ENCODE results near the gene WDR4.
A peak's percentile ranks its signal among the peaks of the same experiment; 100 is the strongest.

Gene WDR4

DNA sequence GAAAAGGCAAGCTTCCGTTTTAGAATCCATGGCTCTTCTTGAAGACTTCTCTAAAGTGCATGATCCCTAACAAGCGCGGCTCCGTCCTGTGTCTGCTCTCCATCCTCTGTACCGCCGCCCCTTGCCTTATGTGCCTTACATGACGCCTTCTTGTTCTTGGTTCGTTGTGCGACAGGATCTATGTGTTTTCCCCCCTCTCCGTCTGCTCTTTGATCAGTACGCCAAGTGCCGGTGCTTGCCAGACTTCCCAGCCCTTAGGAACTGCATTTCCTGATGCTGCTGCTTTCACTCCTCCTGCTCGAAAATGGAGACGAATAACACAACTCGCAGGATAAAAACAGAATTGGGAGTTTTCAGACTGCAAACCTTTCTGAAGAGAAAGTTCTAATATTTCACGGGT lies 26.9 kb upstream of the WDR4 start:
- WGBS (ENCODE audit: extremely low coverage, insufficient coverage, low lambda C conversion rate): no CpG with 5 or more reads among the region's 16 CpGs
- no peak overlapping the region for H3K4ac ChIP-seq (ENCODE audit: low read depth, low read length)
- H3K79me1 ChIP-seq (ENCODE audit: low read length): peaks cover 2% of the 10 kb centered on the region
- no peak overlapping the region for H2BK15ac ChIP-seq (replicated peaks; ENCODE audit: low read depth)
- no peak overlapping the region for H3K9ac ChIP-seq (ENCODE audit: low read length)
- no peak overlapping the region for H3K4me3 ChIP-seq (ENCODE audit: low read length)
- DNase-seq: no peak
- no peak overlapping the region for H2BK120ac ChIP-seq (ENCODE audit: low read depth, low read length)
- H3K56ac ChIP-seq (ENCODE audit: low read length): no peak overlapping the region
- H3K23ac ChIP-seq (ENCODE audit: low read length): no peak overlapping the region
- H3K36me3 ChIP-seq (ENCODE audit: control insufficient read depth, insufficient read depth, low read length): peaks cover 5% of the 10 kb centered on the region
- H3K79me2 ChIP-seq (ENCODE audit: control insufficient read depth, insufficient read depth, low read length): no peaks in the 10 kb centered on the region
- no peak overlapping the region for H3K4me2 ChIP-seq (ENCODE audit: low read length)
- no peak overlapping the region for H3K27ac ChIP-seq (ENCODE audit: low read depth, low read length)
- H3K27me3 ChIP-seq (ENCODE audit: insufficient read depth, low read length, poor library complexity): no peaks in the 10 kb centered on the region
- no peaks in the 10 kb centered on the region for H3K4me1 ChIP-seq (ENCODE audit: control insufficient read depth, low read depth, low read length)
- no peak overlapping the region for H3K18ac ChIP-seq (ENCODE audit: low read length)
- H4K8ac ChIP-seq (ENCODE audit: low read depth, low read length): no peak overlapping the region
- no peak overlapping the region for H4K5ac ChIP-seq (ENCODE audit: low read length)
- no peak overlapping the region for H2BK5ac ChIP-seq (ENCODE audit: low read length)
- H2AK5ac ChIP-seq (ENCODE audit: low read length): no peak overlapping the region

DNA sequence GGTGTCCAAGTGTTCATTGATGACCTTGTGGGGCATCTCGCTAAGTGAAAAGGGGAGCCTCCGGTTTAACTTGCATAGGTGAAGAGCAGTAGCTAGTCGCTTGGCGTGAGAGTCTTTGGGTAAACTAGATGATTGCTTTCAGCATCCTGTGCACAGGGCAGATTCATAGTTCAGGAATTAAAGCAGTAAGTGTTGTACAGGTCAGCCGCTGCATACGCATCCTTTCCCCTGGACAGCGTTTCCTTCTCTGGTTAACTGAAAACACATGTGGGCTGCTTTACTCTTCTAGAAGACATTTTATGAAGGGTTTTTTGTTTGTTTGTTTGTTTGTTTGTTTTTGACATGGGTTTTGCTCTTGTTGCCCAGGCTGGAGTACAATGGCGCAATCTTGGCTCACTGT lies 25.9 kb upstream of the WDR4 start:
- Histone ChIP-seq H3K4me2 (ENCODE audit: low read length) (no peak overlapping the region), H3K18ac (ENCODE audit: low read length) (no peak overlapping the region), H4K8ac (ENCODE audit: low read depth, low read length) (no peak overlapping the region), H3K4me1 (ENCODE audit: control insufficient read depth, low read depth, low read length) (no peaks in the 10 kb centered on the region), H2AK5ac (ENCODE audit: low read length) (no peak overlapping the region), H3K4ac (ENCODE audit: low read depth, low read length) (no peak overlapping the region), H3K56ac (ENCODE audit: low read length) (no peak overlapping the region), H3K9ac (ENCODE audit: low read length) (no peak overlapping the region), H3K79me1 (ENCODE audit: low read length) (peaks cover 4% of the 10 kb centered on the region), H2BK5ac (ENCODE audit: low read length) (no peak overlapping the region), H3K27me3 (ENCODE audit: insufficient read depth, low read length, poor library complexity) (no peaks in the 10 kb centered on the region), H2BK15ac (replicated peaks; ENCODE audit: low read depth) (no peak overlapping the region), H3K36me3 (ENCODE audit: control insufficient read depth, insufficient read depth, low read length) (peaks cover 5% of the 10 kb centered on the region), H3K4me3 (ENCODE audit: low read length) (no peak overlapping the region), H2BK120ac (ENCODE audit: low read depth, low read length) (no peak overlapping the region), H3K23ac (ENCODE audit: low read length) (no peak overlapping the region), H3K27ac (ENCODE audit: low read depth, low read length) (no peak overlapping the region), H3K79me2 (ENCODE audit: control insufficient read depth, insufficient read depth, low read length) (no peaks in the 10 kb centered on the region), H4K5ac (ENCODE audit: low read length) (no peak overlapping the region)
- WGBS (ENCODE audit: extremely low coverage, insufficient coverage, low lambda C conversion rate): no CpG with 5 or more reads among the region's 8 CpGs
- DNase-seq: no peak

DNA sequence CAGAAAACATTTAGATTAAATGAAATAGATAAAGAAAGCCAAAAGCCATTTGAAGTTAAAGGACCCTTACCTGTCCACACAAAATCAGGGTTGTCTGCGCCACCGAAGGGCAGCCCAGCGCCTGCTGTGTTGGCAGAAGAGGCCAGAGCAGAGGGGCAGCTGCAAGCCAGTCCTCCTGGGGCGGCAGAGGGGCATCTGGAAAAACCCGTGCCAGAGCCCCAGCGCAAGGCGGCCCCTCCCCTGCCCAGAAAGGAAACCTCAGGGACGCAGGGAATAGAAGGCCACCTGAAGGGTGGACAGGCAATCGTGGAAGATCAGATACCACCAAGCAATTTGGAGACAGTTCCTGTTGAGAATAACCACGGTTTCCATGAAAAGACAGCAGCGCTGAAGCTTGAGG lies 24.5 kb upstream of the WDR4 start:
- Histone ChIP-seq H3K27me3 (ENCODE audit: insufficient read depth, low read length, poor library complexity) (no peaks in the 10 kb centered on the region), H3K23ac (ENCODE audit: low read length) (no peak overlapping the region), H3K79me2 (ENCODE audit: control insufficient read depth, insufficient read depth, low read length) (no peaks in the 10 kb centered on the region), H2BK5ac (ENCODE audit: low read length) (no peak overlapping the region), H3K18ac (ENCODE audit: low read length) (no peak overlapping the region), H3K27ac (ENCODE audit: low read depth, low read length) (no peak overlapping the region), H2BK15ac (replicated peaks; ENCODE audit: low read depth) (no peak overlapping the region), H3K79me1 (ENCODE audit: low read length) (peaks cover 4% of the 10 kb centered on the region), H3K4me2 (ENCODE audit: low read length) (no peak overlapping the region), H3K4me1 (ENCODE audit: control insufficient read depth, low read depth, low read length) (no peaks in the 10 kb centered on the region), H4K8ac (ENCODE audit: low read depth, low read length) (no peak overlapping the region), H3K4ac (ENCODE audit: low read depth, low read length) (no peak overlapping the region), H3K56ac (ENCODE audit: low read length) (no peak overlapping the region), H3K36me3 (ENCODE audit: control insufficient read depth, insufficient read depth, low read length) (peaks cover 5% of the 10 kb centered on the region), H2BK120ac (ENCODE audit: low read depth, low read length) (no peak overlapping the region), H2AK5ac (ENCODE audit: low read length) (no peak overlapping the region), H3K9ac (ENCODE audit: low read length) (no peak overlapping the region), H4K5ac (ENCODE audit: low read length) (no peak overlapping the region), H3K4me3 (ENCODE audit: low read length) (no peak overlapping the region)
- no CpG with 5 or more reads among the region's 11 CpGs for WGBS (ENCODE audit: extremely low coverage, insufficient coverage, low lambda C conversion rate)
- DNase-seq: no peak

DNA sequence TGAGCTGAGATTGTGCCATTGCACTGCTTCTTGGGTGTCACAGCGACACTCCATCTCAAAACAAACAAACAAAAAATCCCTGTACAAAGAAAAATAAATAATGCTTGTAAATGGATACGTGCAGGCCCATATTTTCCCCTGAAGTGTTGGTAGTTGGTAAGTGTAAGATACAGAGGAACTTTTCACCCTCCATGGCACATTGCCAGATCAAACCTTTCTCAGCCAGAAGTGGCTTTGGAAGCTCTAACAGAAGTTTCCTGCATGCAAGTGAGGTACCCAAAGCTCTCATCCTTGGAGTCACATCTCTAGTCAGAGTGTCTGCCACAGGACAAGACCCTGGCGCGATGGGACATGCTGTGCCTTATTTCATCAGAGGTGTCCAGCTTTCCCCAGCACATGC lies 21.1 kb upstream of the WDR4 start:
- Histone ChIP-seq H4K8ac (ENCODE audit: low read depth, low read length) (no peak overlapping the region), H3K4me3 (ENCODE audit: low read length) (no peak overlapping the region), H3K79me1 (ENCODE audit: low read length) (peaks cover 4% of the 10 kb centered on the region), H2BK15ac (replicated peaks; ENCODE audit: low read depth) (no peak overlapping the region), H3K23ac (ENCODE audit: low read length) (no peak overlapping the region), H3K27ac (ENCODE audit: low read depth, low read length) (no peak overlapping the region), H3K56ac (ENCODE audit: low read length) (no peak overlapping the region), H3K4me2 (ENCODE audit: low read length) (no peak overlapping the region), H4K5ac (ENCODE audit: low read length) (no peak overlapping the region), H3K9ac (ENCODE audit: low read length) (no peak overlapping the region), H3K18ac (ENCODE audit: low read length) (no peak overlapping the region), H2BK120ac (ENCODE audit: low read depth, low read length) (no peak overlapping the region), H2BK5ac (ENCODE audit: low read length) (no peak overlapping the region), H3K4ac (ENCODE audit: low read depth, low read length) (no peak overlapping the region), H3K27me3 (ENCODE audit: insufficient read depth, low read length, poor library complexity) (no peaks in the 10 kb centered on the region), H2AK5ac (ENCODE audit: low read length) (no peak overlapping the region), H3K4me1 (ENCODE audit: control insufficient read depth, low read depth, low read length) (no peaks in the 10 kb centered on the region), H3K79me2 (ENCODE audit: control insufficient read depth, insufficient read depth, low read length) (no peaks in the 10 kb centered on the region), H3K36me3 (ENCODE audit: control insufficient read depth, insufficient read depth, low read length) (peaks cover 2% of the 10 kb centered on the region)
- DNase-seq: no peak
- WGBS (ENCODE audit: extremely low coverage, insufficient coverage, low lambda C conversion rate): no CpG with 5 or more reads among the region's 4 CpGs

GRCh38 chr21:42892931-42893755 lies 13.8 kb upstream of the WDR4 start, which contains the start of gene NDUFV3:
TSS of gene NDUFV3 (plus strand) at chr21:42893309. CDS start at chr21:42893334, 25 bp downstream.
- H2BK5ac ChIP-seq (ENCODE audit: low read length): peak within 1 kb of the TSS; percentile 2
- no CpG with 5 or more reads among the region's 87 CpGs for WGBS (ENCODE audit: extremely low coverage, insufficient coverage, low lambda C conversion rate)
- peak within 1 kb of the TSS; percentile 91 for H3K9ac ChIP-seq (ENCODE audit: low read length)
- no peak within 1 kb of the TSS for H2BK15ac ChIP-seq (replicated peaks; ENCODE audit: low read depth)
- H3K23ac ChIP-seq (ENCODE audit: low read length): peak within 1 kb of the TSS; percentile 85
- H3K27me3 ChIP-seq (ENCODE audit: insufficient read depth, low read length, poor library complexity): no peaks in the 10 kb centered on the region
- H2AK5ac ChIP-seq (ENCODE audit: low read length): no peak within 1 kb of the TSS
- H3K79me1 ChIP-seq (ENCODE audit: low read length): peaks cover 5% of the 10 kb centered on the region
- H3K56ac ChIP-seq (ENCODE audit: low read length): peak within 1 kb of the TSS; percentile 98
- no peaks in the 10 kb centered on the region for H3K4me1 ChIP-seq (ENCODE audit: control insufficient read depth, low read depth, low read length)
- peak within 1 kb of the TSS; percentile 34 for H3K18ac ChIP-seq (ENCODE audit: low read length)
- peak within 1 kb of the TSS; percentile 84 for H3K4me3 ChIP-seq (ENCODE audit: low read length)
- no peak within 1 kb of the TSS for H4K5ac ChIP-seq (ENCODE audit: low read length)
- DNase-seq: peak; percentile 99
- H3K79me2 ChIP-seq (ENCODE audit: control insufficient read depth, insufficient read depth, low read length): peaks cover 9% of the 10 kb centered on the region
- no peaks in the 10 kb centered on the region for H3K36me3 ChIP-seq (ENCODE audit: control insufficient read depth, insufficient read depth, low read length)
- peak within 1 kb of the TSS; percentile 74 for H3K4ac ChIP-seq (ENCODE audit: low read depth, low read length)
- no peak within 1 kb of the TSS for H4K8ac ChIP-seq (ENCODE audit: low read depth, low read length)
- peak within 1 kb of the TSS; percentile 45 for H3K27ac ChIP-seq (ENCODE audit: low read depth, low read length)
- H3K4me2 ChIP-seq (ENCODE audit: low read length): peak within 1 kb of the TSS; percentile 78
- H2BK120ac ChIP-seq (ENCODE audit: low read depth, low read length): no peak within 1 kb of the TSS

DNA sequence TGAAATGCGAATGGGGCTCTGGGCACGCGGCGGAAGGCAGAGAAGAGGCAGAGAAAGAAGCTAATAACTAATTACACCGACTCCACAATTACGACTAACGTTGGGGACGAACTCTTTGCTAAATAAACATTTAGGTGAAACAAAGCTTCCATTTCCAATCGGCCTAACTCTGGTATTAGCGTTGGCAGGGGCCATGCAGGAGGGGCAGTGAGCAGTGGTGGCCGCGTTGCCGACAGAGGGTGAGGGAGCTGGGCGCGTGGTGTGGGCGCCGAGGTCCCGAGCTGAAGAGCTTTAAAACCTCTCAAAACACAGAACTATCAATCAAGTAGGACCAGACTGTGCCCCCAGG lies 13.2 kb upstream of the WDR4 start:
- peak overlapping the region; percentile 66 for H3K4me2 ChIP-seq (ENCODE audit: low read length)
- H2BK5ac ChIP-seq (ENCODE audit: low read length): peak overlapping the region; percentile 2
- H3K27me3 ChIP-seq (ENCODE audit: insufficient read depth, low read length, poor library complexity): no peaks in the 10 kb centered on the region
- peak overlapping the region; percentile 78 for H3K9ac ChIP-seq (ENCODE audit: low read length)
- H2AK5ac ChIP-seq (ENCODE audit: low read length): no peak overlapping the region
- H3K4me1 ChIP-seq (ENCODE audit: control insufficient read depth, low read depth, low read length): no peaks in the 10 kb centered on the region
- no peak overlapping the region for H2BK120ac ChIP-seq (ENCODE audit: low read depth, low read length)
- no peak overlapping the region for H4K8ac ChIP-seq (ENCODE audit: low read depth, low read length)
- H3K18ac ChIP-seq (ENCODE audit: low read length): no peak overlapping the region
- H3K4me3 ChIP-seq (ENCODE audit: low read length): peak overlapping the region; percentile 25
- DNase-seq: no peak
- peaks cover 9% of the 10 kb centered on the region for H3K79me2 ChIP-seq (ENCODE audit: control insufficient read depth, insufficient read depth, low read length)
- peak overlapping the region; percentile 88 for H3K56ac ChIP-seq (ENCODE audit: low read length)
- WGBS (ENCODE audit: extremely low coverage, insufficient coverage, low lambda C conversion rate): no CpG with 5 or more reads among the region's 18 CpGs
- H3K79me1 ChIP-seq (ENCODE audit: low read length): peaks cover 5% of the 10 kb centered on the region
- no peak overlapping the region for H4K5ac ChIP-seq (ENCODE audit: low read length)
- H3K27ac ChIP-seq (ENCODE audit: low read depth, low read length): peak overlapping the region; percentile 45
- H3K36me3 ChIP-seq (ENCODE audit: control insufficient read depth, insufficient read depth, low read length): no peaks in the 10 kb centered on the region
- no peak overlapping the region for H3K23ac ChIP-seq (ENCODE audit: low read length)
- H3K4ac ChIP-seq (ENCODE audit: low read depth, low read length): peak overlapping the region; percentile 74
- H2BK15ac ChIP-seq (replicated peaks; ENCODE audit: low read depth): no peak overlapping the region

Measured in mesendoderm (in vitro differentiated cells).